ENCODE results near the gene TBC1D8. TPM values are rescaled to one million over a fixed set of nuclear protein-coding genes. Genes with fewer than 3 reads are reported as not detected.

The TBC1D8 gene
- total RNA-seq, 1 experiment from 2014 or later: 51.7 TPM

DNA sequence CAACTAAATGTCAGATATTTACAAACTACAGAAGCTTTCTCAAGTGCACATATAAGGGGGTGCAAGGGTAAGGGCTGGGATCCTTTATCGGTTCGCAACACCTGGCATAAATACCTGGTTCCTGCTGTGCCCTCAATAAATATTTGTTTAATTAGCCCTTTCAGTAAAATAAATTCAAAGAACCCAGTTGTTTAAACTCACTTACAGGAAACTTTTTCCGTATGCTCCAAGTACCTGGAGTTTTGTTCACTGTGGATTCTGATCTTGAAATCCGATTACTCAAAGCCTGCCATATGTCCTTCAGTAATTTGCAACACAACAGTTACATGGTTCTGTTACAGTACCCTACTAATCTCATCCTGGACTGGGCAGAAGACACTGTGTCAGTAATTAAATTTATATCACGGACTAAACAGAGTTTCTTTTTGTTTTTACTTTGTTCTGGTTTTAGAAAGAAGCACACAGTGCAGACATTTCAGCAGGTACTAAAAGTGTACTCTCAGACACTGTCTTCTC, 36.9 kb downstream of the TBC1D8 start (continued):
- TF ChIP-seq USF1 (CRISPR knock-in tag; IDR thresholded peaks at IDR 0.05) (no peak), NFYB (CRISPR knock-in tag; conservative IDR thresholded peaks at IDR 0.05; ENCODE audit: low read depth) (no peak), FOXP1 (CRISPR knock-in tag; IDR thresholded peaks at IDR 0.05; ENCODE audit: borderline replicate concordance) (no peak), SMAD3 (CRISPR knock-in tag; IDR thresholded peaks at IDR 0.05; ENCODE audit: borderline replicate concordance) (no peak), OVOL2 (CRISPR knock-in tag; IDR thresholded peaks at IDR 0.05; ENCODE audit: borderline replicate concordance) (no peak), MLX (CRISPR knock-in tag; IDR thresholded peaks at IDR 0.05) (no peak), FOXJ3 (CRISPR knock-in tag; IDR thresholded peaks at IDR 0.05; ENCODE audit: borderline replicate concordance) (no peak)
- TF ChIP-seq, protein P1, sequence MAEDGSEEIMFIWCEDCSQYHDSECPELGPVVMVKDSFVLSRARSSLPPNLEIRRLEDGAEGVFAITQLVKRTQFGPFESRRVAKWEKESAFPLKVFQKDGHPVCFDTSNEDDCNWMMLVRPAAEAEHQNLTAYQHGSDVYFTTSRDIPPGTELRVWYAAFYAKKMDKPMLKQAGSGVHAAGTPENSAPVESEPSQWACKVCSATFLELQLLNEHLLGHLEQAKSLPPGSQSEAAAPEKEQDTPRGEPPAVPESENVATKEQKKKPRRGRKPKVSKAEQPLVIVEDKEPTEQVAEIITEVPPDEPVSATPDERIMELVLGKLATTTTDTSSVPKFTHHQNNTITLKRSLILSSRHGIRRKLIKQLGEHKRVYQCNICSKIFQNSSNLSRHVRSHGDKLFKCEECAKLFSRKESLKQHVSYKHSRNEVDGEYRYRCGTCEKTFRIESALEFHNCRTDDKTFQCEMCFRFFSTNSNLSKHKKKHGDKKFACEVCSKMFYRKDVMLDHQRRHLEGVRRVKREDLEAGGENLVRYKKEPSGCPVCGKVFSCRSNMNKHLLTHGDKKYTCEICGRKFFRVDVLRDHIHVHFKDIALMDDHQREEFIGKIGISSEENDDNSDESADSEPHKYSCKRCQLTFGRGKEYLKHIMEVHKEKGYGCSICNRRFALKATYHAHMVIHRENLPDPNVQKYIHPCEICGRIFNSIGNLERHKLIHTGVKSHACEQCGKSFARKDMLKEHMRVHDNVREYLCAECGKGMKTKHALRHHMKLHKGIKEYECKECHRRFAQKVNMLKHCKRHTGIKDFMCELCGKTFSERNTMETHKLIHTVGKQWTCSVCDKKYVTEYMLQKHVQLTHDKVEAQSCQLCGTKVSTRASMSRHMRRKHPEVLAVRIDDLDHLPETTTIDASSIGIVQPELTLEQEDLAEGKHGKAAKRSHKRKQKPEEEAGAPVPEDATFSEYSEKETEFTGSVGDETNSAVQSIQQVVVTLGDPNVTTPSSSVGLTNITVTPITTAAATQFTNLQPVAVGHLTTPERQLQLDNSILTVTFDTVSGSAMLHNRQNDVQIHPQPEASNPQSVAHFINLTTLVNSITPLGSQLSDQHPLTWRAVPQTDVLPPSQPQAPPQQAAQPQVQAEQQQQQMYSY (CRISPR knock-in tag; IDR thresholded peaks at IDR 0.05): no peak
- TF ChIP-seq, protein P2, sequence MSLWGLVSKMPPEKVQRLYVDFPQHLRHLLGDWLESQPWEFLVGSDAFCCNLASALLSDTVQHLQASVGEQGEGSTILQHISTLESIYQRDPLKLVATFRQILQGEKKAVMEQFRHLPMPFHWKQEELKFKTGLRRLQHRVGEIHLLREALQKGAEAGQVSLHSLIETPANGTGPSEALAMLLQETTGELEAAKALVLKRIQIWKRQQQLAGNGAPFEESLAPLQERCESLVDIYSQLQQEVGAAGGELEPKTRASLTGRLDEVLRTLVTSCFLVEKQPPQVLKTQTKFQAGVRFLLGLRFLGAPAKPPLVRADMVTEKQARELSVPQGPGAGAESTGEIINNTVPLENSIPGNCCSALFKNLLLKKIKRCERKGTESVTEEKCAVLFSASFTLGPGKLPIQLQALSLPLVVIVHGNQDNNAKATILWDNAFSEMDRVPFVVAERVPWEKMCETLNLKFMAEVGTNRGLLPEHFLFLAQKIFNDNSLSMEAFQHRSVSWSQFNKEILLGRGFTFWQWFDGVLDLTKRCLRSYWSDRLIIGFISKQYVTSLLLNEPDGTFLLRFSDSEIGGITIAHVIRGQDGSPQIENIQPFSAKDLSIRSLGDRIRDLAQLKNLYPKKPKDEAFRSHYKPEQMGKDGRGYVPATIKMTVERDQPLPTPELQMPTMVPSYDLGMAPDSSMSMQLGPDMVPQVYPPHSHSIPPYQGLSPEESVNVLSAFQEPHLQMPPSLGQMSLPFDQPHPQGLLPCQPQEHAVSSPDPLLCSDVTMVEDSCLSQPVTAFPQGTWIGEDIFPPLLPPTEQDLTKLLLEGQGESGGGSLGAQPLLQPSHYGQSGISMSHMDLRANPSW (CRISPR knock-in tag; conservative IDR thresholded peaks at IDR 0.05; ENCODE audit: low read depth): no peak
- TF ChIP-seq, protein P3, sequence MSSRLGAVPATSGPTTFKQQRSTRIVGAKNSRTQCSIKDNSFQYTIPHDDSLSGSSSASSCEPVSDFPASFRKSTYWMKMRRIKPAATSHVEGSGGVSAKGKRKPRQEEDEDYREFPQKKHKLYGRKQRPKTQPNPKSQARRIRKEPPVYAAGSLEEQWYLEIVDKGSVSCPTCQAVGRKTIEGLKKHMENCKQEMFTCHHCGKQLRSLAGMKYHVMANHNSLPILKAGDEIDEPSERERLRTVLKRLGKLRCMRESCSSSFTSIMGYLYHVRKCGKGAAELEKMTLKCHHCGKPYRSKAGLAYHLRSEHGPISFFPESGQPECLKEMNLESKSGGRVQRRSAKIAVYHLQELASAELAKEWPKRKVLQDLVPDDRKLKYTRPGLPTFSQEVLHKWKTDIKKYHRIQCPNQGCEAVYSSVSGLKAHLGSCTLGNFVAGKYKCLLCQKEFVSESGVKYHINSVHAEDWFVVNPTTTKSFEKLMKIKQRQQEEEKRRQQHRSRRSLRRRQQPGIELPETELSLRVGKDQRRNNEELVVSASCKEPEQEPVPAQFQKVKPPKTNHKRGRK (CRISPR knock-in tag; IDR thresholded peaks at IDR 0.05; ENCODE audit: borderline replicate concordance): no peak

- CTCF ChIA-PET: interaction anchor here (1.3 to 2.0 kb wide), 3 partner anchors 75 to 92 kb away, joined by 3 to 10 read pairs (median 4); no protein-coding TSS in a partner anchor
- DNase-seq (ENCODE audit: low spot score) (peak; percentile 30), ATAC-seq (peak; percentile 80)
- H3K9me3 Mint-ChIP-seq: no peaks in the 10 kb centered on the region
- H3K27ac Mint-ChIP-seq: peak overlapping the region; percentile 87
- TF ChIP-seq GABPB1 (CRISPR knock-in tag; IDR thresholded peaks at IDR 0.05) (peak; percentile 97), EMX1 (CRISPR knock-in tag; IDR thresholded peaks at IDR 0.05) (no peak), NR1H2 (CRISPR knock-in tag; IDR thresholded peaks at IDR 0.05) (no peak), ETV6 (CRISPR knock-in tag; IDR thresholded peaks at IDR 0.05) (peak; percentile 49; the same call in 1 of the 2 replicates), TEAD1 (CRISPR knock-in tag; IDR thresholded peaks at IDR 0.05) (0 out of 2 replicates have a peak, but pooled peaks have one; percentile 17), ATF1 (CRISPR knock-in tag; IDR thresholded peaks at IDR 0.05) (no peak)
- TF ChIP-seq, protein P3 (CRISPR knock-in tag; IDR thresholded peaks at IDR 0.05; ENCODE audit: borderline replicate concordance): no peak
- TF ChIP-seq, protein P4, sequence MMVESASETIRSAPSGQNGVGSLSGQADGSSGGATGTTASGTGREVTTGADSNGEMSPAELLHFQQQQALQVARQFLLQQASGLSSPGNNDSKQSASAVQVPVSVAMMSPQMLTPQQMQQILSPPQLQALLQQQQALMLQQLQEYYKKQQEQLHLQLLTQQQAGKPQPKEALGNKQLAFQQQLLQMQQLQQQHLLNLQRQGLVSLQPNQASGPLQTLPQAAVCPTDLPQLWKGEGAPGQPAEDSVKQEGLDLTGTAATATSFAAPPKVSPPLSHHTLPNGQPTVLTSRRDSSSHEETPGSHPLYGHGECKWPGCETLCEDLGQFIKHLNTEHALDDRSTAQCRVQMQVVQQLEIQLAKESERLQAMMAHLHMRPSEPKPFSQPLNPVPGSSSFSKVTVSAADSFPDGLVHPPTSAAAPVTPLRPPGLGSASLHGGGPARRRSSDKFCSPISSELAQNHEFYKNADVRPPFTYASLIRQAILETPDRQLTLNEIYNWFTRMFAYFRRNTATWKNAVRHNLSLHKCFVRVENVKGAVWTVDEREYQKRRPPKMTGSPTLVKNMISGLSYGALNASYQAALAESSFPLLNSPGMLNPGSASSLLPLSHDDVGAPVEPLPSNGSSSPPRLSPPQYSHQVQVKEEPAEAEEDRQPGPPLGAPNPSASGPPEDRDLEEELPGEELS (CRISPR knock-in tag; IDR thresholded peaks at IDR 0.05): peak; percentile 50; the same call in 1 of the 2 replicates
- no peaks in the 10 kb centered on the region for H3K27me3 Mint-ChIP-seq (ENCODE audit: low read depth)
- no peaks in the 10 kb centered on the region for H3K36me3 Mint-ChIP-seq
- POLR2A ChIA-PET: interaction anchor here (1.1 kb wide), 1 partner anchor 105 kb away, joined by 3 read pairs; no protein-coding TSS in a partner anchor
- H3K4me3 Mint-ChIP-seq: peak overlapping the region; percentile 55
- H3K4me1 Mint-ChIP-seq: peaks cover 79% of the 10 kb centered on the region
Measured at GRCh38 chr2:101113441-101114267, 37.5 kb downstream of the TBC1D8 start.
